ENCODE results near the gene TGM3. TPM values are rescaled to one million over a fixed set of nuclear protein-coding genes. Genes with fewer than 3 reads are reported as not detected.

Gene TGM3
- total RNA-seq, result not detected in 2 replicates

GRCh38 chr20:2295886-2296515, at the start of gene TGM3:
TSS of gene TGM3 (plus strand) at chr20:2296001. CDS start at chr20:2296064, 63 bp downstream.

GRCh38 chr20:2380601-2381000, 84.8 kb downstream of the TGM3 start, which contains the start of gene TGM6:
TSS of gene TGM6 (plus strand) at chr20:2380901. CDS start at chr20:2380969, 68 bp downstream.

Other genes starting within 250 kb of the TGM3 start
- gene STK35, start 194.2 kb upstream of the TGM3 start, total RNA-seq, result 25.1 and 32.0 TPM in 2 replicates
- not detected in 2 replicates for gene TGM6, start 84.9 kb downstream of the TGM3 start, total RNA-seq
- 243 and 259 TPM in 2 replicates for gene SNRPB, start 174.8 kb downstream of the TGM3 start, total RNA-seq
- 7.4 and 8.2 TPM in 2 replicates for gene ZNF343, start 212.9 kb downstream of the TGM3 start, total RNA-seq
- gene TMC2, start 240.6 kb downstream of the TGM3 start, total RNA-seq, result not detected in 2 replicates